ENCODE data around the gene FASTK.
"Not testable (repeated sequence)": the region's sequence is repeated elsewhere in the genome, so short reads cannot be mapped to it uniquely, and the experiment has no call there.

The FASTK gene

GRCh38 chr7:151043959-151044358 is 36.6 kb downstream of the FASTK start:
- no peak for DNase-seq

DNA sequence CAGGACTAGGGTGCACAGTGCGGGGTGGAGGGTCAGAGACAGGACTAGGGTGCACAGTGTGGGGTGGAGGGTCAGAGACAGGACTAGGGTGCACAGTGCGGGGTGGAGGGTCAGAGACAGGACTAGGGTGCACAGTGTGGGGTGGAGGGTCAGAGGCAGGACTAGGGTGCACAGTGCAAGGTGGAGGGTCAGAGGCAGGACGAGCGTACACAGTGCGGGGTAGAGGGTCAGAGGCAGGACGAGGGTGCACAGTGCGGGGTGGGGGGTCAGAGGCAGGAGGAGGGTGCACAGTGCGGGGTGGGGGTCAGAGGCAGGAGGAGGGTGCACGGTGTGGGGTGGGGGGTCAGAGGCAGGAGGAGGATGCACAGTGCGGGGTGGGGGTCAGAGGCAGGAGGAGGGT is 37.2 kb downstream of the FASTK start:
- DNase-seq: not testable (repeated sequence)

- no peak for DNase-seq
Observed at GRCh38 chr7:151040616-151041375, 39.8 kb downstream of the FASTK start.

GRCh38 chr7:151039850-151040548 is 40.6 kb downstream of the FASTK start:
- no peak for DNase-seq

- DNase-seq: peak; percentile 95
Observed at GRCh38 chr7:151038951-151039849, 41.4 kb downstream of the FASTK start.

GRCh38 chr7:151035902-151036301 is 44.7 kb downstream of the FASTK start:
- no peak for DNase-seq

DNA sequence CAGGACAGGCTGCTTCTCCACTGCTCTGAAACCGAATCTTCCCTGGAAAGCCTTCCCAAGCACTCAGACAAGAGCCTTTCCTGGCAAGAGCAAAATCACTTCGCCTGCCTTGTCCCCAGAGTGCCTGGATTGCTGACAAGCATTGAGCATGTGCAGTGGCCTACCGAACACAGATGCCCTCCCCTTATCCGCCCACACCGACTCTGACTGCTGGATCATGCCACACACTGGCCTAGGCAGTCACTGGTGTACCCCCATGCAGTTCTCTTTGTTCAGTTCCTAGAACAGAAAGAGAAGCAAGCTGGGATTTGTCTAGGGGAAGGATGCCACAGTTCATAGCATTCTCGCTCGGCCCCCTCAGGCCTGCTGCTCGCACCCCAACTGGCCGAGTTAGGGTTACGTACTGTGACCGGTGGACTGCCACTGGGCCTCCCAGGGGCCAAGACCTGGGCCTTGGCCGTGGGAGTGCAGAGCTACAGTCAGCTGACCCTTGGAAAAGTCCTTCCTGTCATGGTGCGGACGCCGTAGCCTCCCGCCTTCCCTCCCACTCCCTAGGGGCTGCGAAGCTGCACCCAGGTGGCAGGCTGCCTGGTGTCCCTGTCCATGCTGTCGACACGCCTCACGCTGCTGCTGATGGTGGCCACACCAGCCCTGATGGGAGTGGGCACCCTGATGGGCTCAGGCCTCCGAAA is 45.4 kb downstream of the FASTK start:
- no peak for DNase-seq

GRCh38 chr7:151034312-151035025 is 46.1 kb downstream of the FASTK start:
- no peak for DNase-seq

DNA sequence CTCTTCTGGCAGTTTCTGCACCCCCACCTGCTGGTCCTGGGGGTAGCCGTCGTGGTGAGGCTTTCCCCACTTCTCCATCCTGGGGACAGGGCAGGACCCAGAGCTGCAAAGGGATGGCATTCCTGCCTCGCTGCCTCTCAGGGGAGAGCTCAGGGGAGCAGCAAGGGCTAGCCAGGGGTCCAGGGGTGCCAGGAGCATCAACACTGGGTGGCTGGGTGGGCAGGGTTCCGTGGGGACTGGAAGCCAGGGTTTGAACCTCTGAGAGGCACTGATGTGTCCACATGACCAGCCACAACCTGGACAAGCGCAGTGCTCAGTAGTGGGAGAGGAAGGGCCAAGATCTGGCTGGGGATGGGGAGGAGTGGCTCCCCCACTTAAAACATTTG is 46.8 kb downstream of the FASTK start:
- DNase-seq: no peak

DNA sequence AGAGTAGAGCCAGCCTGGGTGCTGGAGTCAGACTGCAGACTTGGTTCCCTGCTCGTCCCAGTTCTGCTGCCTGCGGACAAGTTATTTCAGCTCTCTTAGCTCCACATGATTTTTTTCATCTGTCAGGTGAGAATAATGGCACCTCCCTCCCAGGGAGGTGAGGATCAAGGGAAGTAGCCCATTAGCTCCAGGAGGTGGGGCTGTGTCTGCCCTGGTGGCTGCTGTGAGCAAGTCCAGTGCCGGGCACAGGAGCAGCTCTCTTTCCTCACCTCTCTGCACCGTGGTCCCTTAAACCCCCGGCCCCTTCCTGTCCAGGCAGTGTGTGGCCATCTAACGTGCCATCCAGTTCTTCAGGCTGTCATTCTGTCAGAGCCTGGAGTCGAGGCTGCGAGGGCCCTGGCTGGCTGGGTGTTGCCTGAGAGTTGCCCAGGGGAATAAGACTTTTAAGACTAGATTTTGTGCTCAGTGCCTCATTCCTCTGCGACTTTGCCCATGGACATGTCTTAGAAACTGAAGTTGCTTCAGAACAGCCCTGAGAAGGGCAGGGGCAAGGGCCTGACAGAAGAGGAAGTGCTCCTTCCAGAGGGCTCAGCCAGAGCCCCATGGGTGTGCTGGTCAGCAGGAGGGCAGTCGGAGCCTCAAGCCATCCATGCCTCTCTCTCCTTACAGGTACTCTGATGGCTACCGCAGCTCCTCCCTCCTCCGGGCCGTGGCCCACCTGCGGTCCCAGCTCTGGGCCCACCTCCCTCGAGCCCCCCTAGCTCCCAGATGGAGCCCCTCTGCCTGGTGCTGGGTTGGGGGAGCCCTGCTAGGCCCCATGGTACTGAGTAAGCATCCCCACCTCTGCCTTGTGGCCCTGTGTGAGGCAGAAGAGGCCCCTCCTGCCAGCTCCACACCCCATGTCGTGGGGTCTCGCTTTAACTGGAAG is 47.4 kb downstream of the FASTK start:
- no peak for DNase-seq

- DNase-seq: no peak
Observed at GRCh38 chr7:151031011-151031410, 49.6 kb downstream of the FASTK start.

GRCh38 chr7:151028948-151029501 is 51.6 kb downstream of the FASTK start:
- DNase-seq: no peak

GRCh38 chr7:151028131-151028947 is 52.3 kb downstream of the FASTK start, which contains the start of gene ABCB8:
Gene ABCB8, plus strand, starts transcription at chr7:151028450. Its CDS starts 66 bp downstream, at chr7:151028516.
- DNase-seq: peak; percentile 98

DNA sequence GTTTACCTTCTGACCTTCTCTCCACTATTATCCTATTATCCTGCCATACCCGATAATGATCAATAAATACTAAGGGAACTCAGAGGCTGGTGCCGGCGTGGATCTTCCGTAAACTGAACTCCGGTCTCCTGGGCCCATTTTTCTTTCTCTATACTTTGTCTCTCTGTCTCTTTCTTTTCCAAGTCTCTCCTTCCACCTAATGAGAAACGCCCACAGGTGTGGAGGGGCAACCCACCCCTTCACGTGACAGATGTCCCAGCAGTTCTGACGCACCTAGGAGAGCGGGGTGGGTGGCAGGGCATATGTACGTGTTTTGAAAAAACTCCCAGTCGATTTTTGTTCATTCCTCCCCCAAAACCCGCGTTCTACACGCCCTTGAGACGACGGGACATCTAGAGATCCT is 52.9 kb downstream of the FASTK start:
- not testable (repeated sequence) for DNase-seq

DNA sequence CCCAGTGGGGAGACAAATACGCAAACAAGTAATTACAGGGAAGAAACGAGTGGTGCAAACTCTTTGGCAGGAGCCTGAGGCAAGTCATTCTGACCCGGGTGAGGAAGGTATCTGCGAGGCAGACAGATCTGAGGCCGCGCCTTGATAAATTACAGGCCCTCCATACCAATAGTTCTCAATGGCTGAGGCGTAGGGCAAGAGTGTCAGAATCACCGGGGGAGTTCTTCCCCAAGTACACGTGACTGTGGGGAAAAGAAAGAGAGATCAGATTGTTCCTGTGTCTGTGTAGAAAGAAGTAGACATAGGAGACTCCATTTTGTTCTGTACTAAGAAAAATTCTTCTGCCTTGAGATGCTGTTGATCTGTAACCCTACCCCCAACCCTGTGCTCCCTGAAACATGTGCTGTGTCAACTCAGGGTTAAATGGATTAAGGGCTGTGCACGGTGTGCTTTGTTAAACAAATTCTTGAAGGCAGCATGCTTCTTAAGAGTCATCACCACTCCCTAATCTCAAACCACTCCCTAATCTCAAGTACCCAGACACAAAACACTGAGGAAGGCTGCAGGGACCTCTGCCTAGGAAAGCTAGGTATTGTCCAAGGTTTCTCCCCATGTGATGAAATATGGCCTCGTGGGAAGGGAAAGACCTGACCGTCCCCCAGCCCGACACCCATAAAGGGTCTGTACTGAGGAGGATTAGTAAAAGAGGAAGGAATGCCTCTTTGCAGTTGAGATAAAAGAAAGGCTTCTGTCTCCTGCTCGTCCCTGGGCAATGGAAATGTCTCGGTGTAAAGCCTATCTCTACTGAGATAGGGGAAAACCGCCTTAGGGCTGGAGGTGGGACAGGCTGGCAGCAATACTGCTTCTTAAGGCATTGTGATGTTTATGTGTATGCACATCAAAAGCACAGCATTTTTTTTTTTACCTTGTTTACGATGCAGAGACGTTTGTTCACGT is 53.6 kb downstream of the FASTK start:
- peak; percentile 93 for DNase-seq

All from OCI-M1 (cell line).